Kidney epithelial cell (primary cell): ENCODE measurements around the gene SLC6A8. TPM values are rescaled to one million over a fixed set of nuclear protein-coding genes. Genes with fewer than 3 reads are reported as not detected.

Experiments
- DNase-seq: peaks from one replicate; pipeline ENCODE4 v3.0.0-alpha.2; 2010; ENCODE audit warnings: low read depth
- H3K27me3 ChIP-seq: 2 replicates; pipeline ENCODE4 v1.6.0; 2011; ENCODE audit warnings: low read length; ENCODE audit not compliant: control insufficient read depth, insufficient read depth
- H3K36me3 ChIP-seq: 2 replicates; pipeline ENCODE4 v1.5.1; 2011; ENCODE audit warnings: low read length; ENCODE audit not compliant: control insufficient read depth, insufficient read depth
- H3K4me3 ChIP-seq: 2 replicates; pipeline ENCODE4 v1.5.1; 2011; ENCODE audit warnings: low read depth, mild to moderate bottlenecking, control low read depth, low read length
- total RNA-seq: library from RNA; depleted of rRNA; stranded (reverse); fragments of >200 nt; gene quantifications from 2 replicates; pipeline ENCODE4 v1.2.3, GENCODE V29; 2015
- TF ChIP-seq, protein P1 (sequence below): IDR thresholded peaks from 2 replicates; pipeline ENCODE4 v1.5.1; 2011; ENCODE audit warnings: mild to moderate bottlenecking, moderate library complexity, low read length, control low read depth, inconsistent platforms; ENCODE audit not compliant: insufficient read depth, poor library complexity, severe bottlenecking

SLC6A8 gene
- total RNA-seq, 1 donor from 2014 or later: 35.0 TPM

GRCh38 chrX:153644356-153645125 lies 43.2 kb upstream of the SLC6A8 start:
- Histone ChIP-seq H3K27me3 (peaks cover 71% of the 10 kb centered on the region), H3K36me3 (no peaks in the 10 kb centered on the region), H3K4me3 (no peak overlapping the region)
- TF ChIP-seq, protein P1, sequence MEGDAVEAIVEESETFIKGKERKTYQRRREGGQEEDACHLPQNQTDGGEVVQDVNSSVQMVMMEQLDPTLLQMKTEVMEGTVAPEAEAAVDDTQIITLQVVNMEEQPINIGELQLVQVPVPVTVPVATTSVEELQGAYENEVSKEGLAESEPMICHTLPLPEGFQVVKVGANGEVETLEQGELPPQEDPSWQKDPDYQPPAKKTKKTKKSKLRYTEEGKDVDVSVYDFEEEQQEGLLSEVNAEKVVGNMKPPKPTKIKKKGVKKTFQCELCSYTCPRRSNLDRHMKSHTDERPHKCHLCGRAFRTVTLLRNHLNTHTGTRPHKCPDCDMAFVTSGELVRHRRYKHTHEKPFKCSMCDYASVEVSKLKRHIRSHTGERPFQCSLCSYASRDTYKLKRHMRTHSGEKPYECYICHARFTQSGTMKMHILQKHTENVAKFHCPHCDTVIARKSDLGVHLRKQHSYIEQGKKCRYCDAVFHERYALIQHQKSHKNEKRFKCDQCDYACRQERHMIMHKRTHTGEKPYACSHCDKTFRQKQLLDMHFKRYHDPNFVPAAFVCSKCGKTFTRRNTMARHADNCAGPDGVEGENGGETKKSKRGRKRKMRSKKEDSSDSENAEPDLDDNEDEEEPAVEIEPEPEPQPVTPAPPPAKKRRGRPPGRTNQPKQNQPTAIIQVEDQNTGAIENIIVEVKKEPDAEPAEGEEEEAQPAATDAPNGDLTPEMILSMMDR: peak; percentile 2
- DNase-seq: no peak

DNA sequence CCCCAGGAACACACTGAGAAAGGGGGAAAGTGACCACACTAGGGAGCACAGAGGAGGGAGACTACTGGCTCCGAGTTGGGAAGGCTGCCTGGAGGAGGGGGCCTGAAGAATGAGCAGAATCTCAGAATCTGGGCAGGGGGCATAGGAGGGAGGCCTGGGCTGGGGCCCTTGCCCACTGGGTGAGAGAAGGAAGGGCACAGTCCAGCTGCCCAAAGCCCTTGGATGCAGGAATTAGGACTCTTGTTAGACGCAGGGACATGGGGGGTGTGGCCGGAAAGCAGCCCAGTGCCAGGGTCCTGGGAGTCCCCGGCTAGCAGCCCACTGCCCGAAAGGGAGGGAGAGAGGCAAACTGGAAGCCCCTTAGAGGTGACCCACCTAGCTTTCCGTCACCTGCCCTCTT lies 42.6 kb upstream of the SLC6A8 start:
- TF ChIP-seq, protein P1: no peak
- no peak for DNase-seq
- H3K36me3 ChIP-seq: no peaks in the 10 kb centered on the region
- H3K27me3 ChIP-seq: peaks cover 69% of the 10 kb centered on the region
- no peak overlapping the region for H3K4me3 ChIP-seq

GRCh38 chrX:153645921-153646488 lies 41.7 kb upstream of the SLC6A8 start:
- no peak for DNase-seq
- Histone ChIP-seq H3K4me3 (no peak overlapping the region), H3K36me3 (no peaks in the 10 kb centered on the region), H3K27me3 (peaks cover 66% of the 10 kb centered on the region)
- TF ChIP-seq, protein P1: no peak

DNA sequence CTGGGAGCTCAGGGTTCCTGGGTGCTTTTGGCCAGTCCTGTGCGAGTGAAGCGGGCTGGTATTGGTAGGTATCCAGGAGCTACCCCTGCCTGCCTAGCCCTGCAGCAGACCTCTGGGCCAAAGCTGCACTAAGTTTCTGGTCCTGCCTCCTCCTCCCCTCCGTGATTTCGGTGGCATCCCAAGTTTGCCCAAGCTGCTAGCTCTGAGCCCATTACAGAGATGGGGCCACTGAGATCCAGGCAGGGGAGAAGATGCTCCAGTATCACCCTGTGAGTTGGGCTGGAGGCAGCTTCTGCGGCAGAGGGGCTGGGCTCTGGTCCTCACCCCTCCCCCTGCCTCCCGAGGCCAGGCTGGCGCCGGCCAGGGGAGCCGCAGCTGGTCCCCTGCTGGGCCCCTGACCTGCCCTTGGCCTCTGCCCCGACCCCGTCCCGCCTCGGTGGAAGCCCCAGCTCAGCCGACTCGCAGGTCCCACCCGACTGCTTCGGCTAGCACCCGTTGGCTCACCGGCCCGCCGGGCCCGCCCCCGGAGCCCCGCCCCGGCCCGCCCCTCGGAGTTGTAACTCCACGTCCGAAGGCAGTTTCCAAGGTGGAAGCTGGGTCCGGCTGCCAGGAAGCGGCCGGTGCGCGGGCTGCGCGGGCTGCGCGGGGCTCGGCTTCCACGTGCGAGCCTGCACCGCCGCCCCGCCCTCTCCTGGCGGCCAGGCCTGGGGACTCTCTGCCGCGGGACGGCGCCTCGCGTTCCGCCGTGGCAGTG lies 40.9 kb upstream of the SLC6A8 start, which contains the start of gene DUSP9:
Gene DUSP9 (plus strand): TSS at position 584 of the 754 bp plus-strand sequence. CDS start 751 bp downstream, outside the sequence.
- peaks cover 58% of the 10 kb centered on the region for H3K27me3 ChIP-seq
- no peaks in the 10 kb centered on the region for H3K36me3 ChIP-seq
- TF ChIP-seq, protein P1: no peak
- no peak for DNase-seq
- no peak within 1 kb of the TSS for H3K4me3 ChIP-seq

- TF ChIP-seq, protein P1: no peak
- no peak overlapping the region for H3K4me3 ChIP-seq
Observed at GRCh38 chrX:153647461-153648357, 40.0 kb upstream of the SLC6A8 start.

More at GRCh38 chrX:153647461-153648357, 40.0 kb upstream of the SLC6A8 start:
- H3K27me3 ChIP-seq: peaks cover 50% of the 10 kb centered on the region
- no peak for DNase-seq
- no peaks in the 10 kb centered on the region for H3K36me3 ChIP-seq
